ENCODE measurements around the gene CHI3L1.

The CHI3L1 gene

GRCh38 chr1:203166192-203166940 is 20.1 kb downstream of the CHI3L1 start:
- Histone ChIP-seq H3K4me1 (ENCODE audit: control insufficient read depth in 1 of 2, insufficient read depth in 2 of 2, low read length in 2 of 2) (no peaks in the 10 kb centered on the region), H3K27ac (ENCODE audit: low read length) (no peak overlapping the region), H3K36me3 (ENCODE audit: control insufficient read depth in 1 of 2, insufficient read depth in 2 of 2, low read length in 2 of 2) (no peaks in the 10 kb centered on the region), H3K27me3 (ENCODE audit: low read depth, low read length) (no peaks in the 10 kb centered on the region), H3K4me3 (ENCODE audit: low read depth in 1 of 2, low read length in 2 of 2) (no peak overlapping the region), H3K9me3 (ENCODE audit: control insufficient read depth in 1 of 2, low read length in 2 of 2) (no peaks in the 10 kb centered on the region)

- no peak overlapping the region for H3K4me3 ChIP-seq (ENCODE audit: low read depth in 1 of 2, low read length in 2 of 2)
- H3K36me3 ChIP-seq (ENCODE audit: control insufficient read depth in 1 of 2, insufficient read depth in 2 of 2, low read length in 2 of 2) = no peaks in the 10 kb centered on the region
- no peaks in the 10 kb centered on the region for H3K27me3 ChIP-seq (ENCODE audit: low read depth, low read length)
- no peaks in the 10 kb centered on the region for H3K4me1 ChIP-seq (ENCODE audit: control insufficient read depth in 1 of 2, insufficient read depth in 2 of 2, low read length in 2 of 2)
- H3K9me3 ChIP-seq (ENCODE audit: control insufficient read depth in 1 of 2, low read length in 2 of 2) = no peaks in the 10 kb centered on the region
- H3K27ac ChIP-seq (ENCODE audit: low read length) = no peak overlapping the region
Measured at GRCh38 chr1:203165800-203166161, 20.7 kb downstream of the CHI3L1 start.

- no peaks in the 10 kb centered on the region for H3K9me3 ChIP-seq (ENCODE audit: control insufficient read depth in 1 of 2, low read length in 2 of 2)
- no peaks in the 10 kb centered on the region for H3K36me3 ChIP-seq (ENCODE audit: control insufficient read depth in 1 of 2, insufficient read depth in 2 of 2, low read length in 2 of 2)
- H3K27ac ChIP-seq (ENCODE audit: low read length) = no peak overlapping the region
- no peaks in the 10 kb centered on the region for H3K4me1 ChIP-seq (ENCODE audit: control insufficient read depth in 1 of 2, insufficient read depth in 2 of 2, low read length in 2 of 2)
- H3K27me3 ChIP-seq (ENCODE audit: low read depth, low read length) = no peaks in the 10 kb centered on the region
- no peak overlapping the region for H3K4me3 ChIP-seq (ENCODE audit: low read depth in 1 of 2, low read length in 2 of 2)
Measured at GRCh38 chr1:203165101-203165799, 21.3 kb downstream of the CHI3L1 start.

- H3K27ac ChIP-seq (ENCODE audit: low read length) = no peak overlapping the region
Measured at GRCh38 chr1:203163891-203164635, 22.4 kb downstream of the CHI3L1 start.

GRCh38 chr1:203162403-203162802 is 24.1 kb downstream of the CHI3L1 start:
- no peak overlapping the region for H3K27ac ChIP-seq (ENCODE audit: low read length)
- H3K4me3 ChIP-seq (ENCODE audit: low read depth in 1 of 2, low read length in 2 of 2) = no peak overlapping the region
- no peaks in the 10 kb centered on the region for H3K9me3 ChIP-seq (ENCODE audit: control insufficient read depth in 1 of 2, low read length in 2 of 2)
- no peaks in the 10 kb centered on the region for H3K36me3 ChIP-seq (ENCODE audit: control insufficient read depth in 1 of 2, insufficient read depth in 2 of 2, low read length in 2 of 2)
- H3K4me1 ChIP-seq (ENCODE audit: control insufficient read depth in 1 of 2, insufficient read depth in 2 of 2, low read length in 2 of 2) = no peaks in the 10 kb centered on the region
- H3K27me3 ChIP-seq (ENCODE audit: low read depth, low read length) = no peaks in the 10 kb centered on the region

More at GRCh38 chr1:203163891-203164635, 22.4 kb downstream of the CHI3L1 start:
- H3K9me3 ChIP-seq (ENCODE audit: control insufficient read depth in 1 of 2, low read length in 2 of 2) = no peaks in the 10 kb centered on the region
- no peaks in the 10 kb centered on the region for H3K27me3 ChIP-seq (ENCODE audit: low read depth, low read length)
- H3K4me1 ChIP-seq (ENCODE audit: control insufficient read depth in 1 of 2, insufficient read depth in 2 of 2, low read length in 2 of 2) = no peaks in the 10 kb centered on the region
- H3K36me3 ChIP-seq (ENCODE audit: control insufficient read depth in 1 of 2, insufficient read depth in 2 of 2, low read length in 2 of 2) = no peaks in the 10 kb centered on the region
- H3K4me3 ChIP-seq (ENCODE audit: low read depth in 1 of 2, low read length in 2 of 2) = no peak overlapping the region

GRCh38 chr1:203161703-203162102 is 24.8 kb downstream of the CHI3L1 start:
- Histone ChIP-seq H3K27ac (ENCODE audit: low read length) (no peak overlapping the region), H3K4me3 (ENCODE audit: low read depth in 1 of 2, low read length in 2 of 2) (no peak overlapping the region), H3K9me3 (ENCODE audit: control insufficient read depth in 1 of 2, low read length in 2 of 2) (no peaks in the 10 kb centered on the region), H3K27me3 (ENCODE audit: low read depth, low read length) (no peaks in the 10 kb centered on the region), H3K36me3 (ENCODE audit: control insufficient read depth in 1 of 2, insufficient read depth in 2 of 2, low read length in 2 of 2) (no peaks in the 10 kb centered on the region), H3K4me1 (ENCODE audit: control insufficient read depth in 1 of 2, insufficient read depth in 2 of 2, low read length in 2 of 2) (no peaks in the 10 kb centered on the region)

- Histone ChIP-seq H3K27me3 (ENCODE audit: low read depth, low read length) (no peaks in the 10 kb centered on the region), H3K9me3 (ENCODE audit: control insufficient read depth in 1 of 2, low read length in 2 of 2) (no peaks in the 10 kb centered on the region), H3K4me1 (ENCODE audit: control insufficient read depth in 1 of 2, insufficient read depth in 2 of 2, low read length in 2 of 2) (no peaks in the 10 kb centered on the region), H3K4me3 (ENCODE audit: low read depth in 1 of 2, low read length in 2 of 2) (no peak overlapping the region), H3K36me3 (ENCODE audit: control insufficient read depth in 1 of 2, insufficient read depth in 2 of 2, low read length in 2 of 2) (no peaks in the 10 kb centered on the region), H3K27ac (ENCODE audit: low read length) (no peak overlapping the region)
Measured at GRCh38 chr1:203161175-203161574, 25.3 kb downstream of the CHI3L1 start.

GRCh38 chr1:203159844-203160243 is 26.7 kb downstream of the CHI3L1 start:
- Histone ChIP-seq H3K27ac (ENCODE audit: low read length) (no peak overlapping the region), H3K9me3 (ENCODE audit: control insufficient read depth in 1 of 2, low read length in 2 of 2) (no peaks in the 10 kb centered on the region), H3K36me3 (ENCODE audit: control insufficient read depth in 1 of 2, insufficient read depth in 2 of 2, low read length in 2 of 2) (no peaks in the 10 kb centered on the region), H3K4me1 (ENCODE audit: control insufficient read depth in 1 of 2, insufficient read depth in 2 of 2, low read length in 2 of 2) (no peaks in the 10 kb centered on the region), H3K4me3 (ENCODE audit: low read depth in 1 of 2, low read length in 2 of 2) (no peak overlapping the region), H3K27me3 (ENCODE audit: low read depth, low read length) (no peaks in the 10 kb centered on the region)

GRCh38 chr1:203158960-203159665 is 27.4 kb downstream of the CHI3L1 start:
- Histone ChIP-seq H3K4me3 (ENCODE audit: low read depth in 1 of 2, low read length in 2 of 2) (no peak overlapping the region), H3K4me1 (ENCODE audit: control insufficient read depth in 1 of 2, insufficient read depth in 2 of 2, low read length in 2 of 2) (no peaks in the 10 kb centered on the region), H3K27me3 (ENCODE audit: low read depth, low read length) (no peaks in the 10 kb centered on the region), H3K9me3 (ENCODE audit: control insufficient read depth in 1 of 2, low read length in 2 of 2) (no peaks in the 10 kb centered on the region), H3K36me3 (ENCODE audit: control insufficient read depth in 1 of 2, insufficient read depth in 2 of 2, low read length in 2 of 2) (no peaks in the 10 kb centered on the region), H3K27ac (ENCODE audit: low read length) (no peak overlapping the region)

- Histone ChIP-seq H3K4me1 (ENCODE audit: control insufficient read depth in 1 of 2, insufficient read depth in 2 of 2, low read length in 2 of 2) (no peaks in the 10 kb centered on the region), H3K27me3 (ENCODE audit: low read depth, low read length) (no peaks in the 10 kb centered on the region), H3K9me3 (ENCODE audit: control insufficient read depth in 1 of 2, low read length in 2 of 2) (no peaks in the 10 kb centered on the region), H3K4me3 (ENCODE audit: low read depth in 1 of 2, low read length in 2 of 2) (no peak overlapping the region), H3K36me3 (ENCODE audit: control insufficient read depth in 1 of 2, insufficient read depth in 2 of 2, low read length in 2 of 2) (no peaks in the 10 kb centered on the region), H3K27ac (ENCODE audit: low read length) (no peak overlapping the region)
Measured at GRCh38 chr1:203158423-203158822, 28.1 kb downstream of the CHI3L1 start.

GRCh38 chr1:203156280-203156679 is 30.2 kb downstream of the CHI3L1 start:
- no peak overlapping the region for H3K4me3 ChIP-seq (ENCODE audit: low read depth in 1 of 2, low read length in 2 of 2)
- no peaks in the 10 kb centered on the region for H3K9me3 ChIP-seq (ENCODE audit: control insufficient read depth in 1 of 2, low read length in 2 of 2)
- no peaks in the 10 kb centered on the region for H3K4me1 ChIP-seq (ENCODE audit: control insufficient read depth in 1 of 2, insufficient read depth in 2 of 2, low read length in 2 of 2)
- no peaks in the 10 kb centered on the region for H3K27me3 ChIP-seq (ENCODE audit: low read depth, low read length)
- no peak overlapping the region for H3K27ac ChIP-seq (ENCODE audit: low read length)
- H3K36me3 ChIP-seq (ENCODE audit: control insufficient read depth in 1 of 2, insufficient read depth in 2 of 2, low read length in 2 of 2) = no peaks in the 10 kb centered on the region

Measured in muscle layer of duodenum (tissue), 2 donors.